ENCODE data around the gene PDK2. TPM values are rescaled to one million over a fixed set of nuclear protein-coding genes. Genes with fewer than 3 reads are reported as not detected.
A peak's percentile ranks its signal among the peaks of the same experiment; 100 is the strongest.

Gene PDK2
- 29.9 and 44.9 TPM in 2 replicates for total RNA-seq (ENCODE audit: low replicate concordance)
- long read RNA-seq, transcript PDK2-203 (11 exons, 3,440 nt), result major isoform, 15 of 17 reads
- long read RNA-seq, partial matches to known transcripts, result 1 of 17 reads
- long read RNA-seq, other reads (novel, unspliced or antisense), result 1 of 17 reads

DNA sequence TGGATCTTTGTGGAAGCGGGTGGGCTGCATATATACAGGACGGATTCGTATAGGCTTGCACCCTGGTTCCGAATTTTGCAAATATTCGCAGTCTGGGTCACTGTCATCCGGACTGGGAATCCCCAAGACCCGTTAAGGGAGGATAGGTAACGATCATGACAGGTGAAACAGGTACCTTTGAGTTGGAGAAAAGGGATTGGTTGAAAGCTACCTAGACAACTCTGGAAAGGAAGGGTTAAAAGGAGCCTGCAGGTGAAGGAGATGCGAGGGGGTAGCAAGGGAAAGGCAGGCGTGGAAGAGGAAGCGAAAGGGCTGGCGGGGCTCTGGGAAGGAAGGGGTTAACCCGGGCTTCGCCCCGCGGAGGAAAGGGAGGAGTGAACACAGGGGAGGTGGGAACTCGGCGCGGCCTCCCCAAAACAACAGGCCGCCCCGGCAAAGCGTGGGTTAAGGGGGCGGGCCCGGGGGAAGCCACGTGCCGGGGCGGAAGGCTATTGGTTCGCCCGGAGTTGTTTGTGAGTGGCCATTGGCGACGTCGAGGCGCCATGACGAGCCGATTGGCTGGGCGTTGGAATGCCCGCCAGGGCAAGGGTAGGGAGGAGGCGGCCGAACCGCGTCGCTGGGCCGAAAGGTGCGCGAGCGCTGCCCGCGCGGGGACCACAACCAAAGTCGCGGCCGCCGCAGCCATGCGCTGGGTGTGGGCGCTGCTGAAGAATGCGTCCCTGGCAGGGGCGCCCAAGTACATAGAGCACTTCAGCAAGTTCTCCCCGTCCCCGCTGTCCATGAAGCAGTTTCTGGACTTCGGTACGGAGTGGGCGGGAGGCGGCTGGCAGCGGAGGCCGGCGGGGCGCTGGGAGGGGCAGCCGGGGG, at the start of gene PDK2:
Gene PDK2, plus strand, starts transcription at position 599 of the 867 bp plus-strand sequence. Its CDS starts 85 bp downstream, at position 684.
- Mint-ChIP-seq H3K27me3 (no peaks in the 10 kb centered on the region), H3K9me3 (no peaks in the 10 kb centered on the region)

DNA sequence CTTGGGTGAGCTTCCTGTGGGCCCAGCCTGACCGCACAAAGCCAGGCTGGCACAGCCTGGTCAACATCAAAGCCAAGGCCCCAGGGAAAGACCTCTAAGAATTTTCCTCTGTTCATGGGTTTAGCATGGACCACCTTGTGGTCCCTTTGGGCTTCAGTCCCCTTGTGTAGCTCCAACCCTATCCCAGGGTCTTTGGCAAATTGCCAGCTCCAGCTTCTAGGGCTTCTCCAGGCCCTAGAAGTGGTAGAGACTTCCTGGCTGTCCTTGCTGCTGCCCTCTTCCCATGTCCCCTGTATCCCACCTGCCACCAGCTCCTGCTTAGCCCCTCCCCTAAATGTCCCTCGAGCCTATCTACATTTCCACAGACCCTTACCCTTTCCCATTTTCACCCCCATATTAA, 49.0 kb upstream of the PDK2 start:
- Mint-ChIP-seq H3K27ac (no peak overlapping the region), H3K27me3 (peaks cover 4% of the 10 kb centered on the region)

More for the DNA sequence above, at the start of gene PDK2:
- TF ChIP-seq, protein P1, sequence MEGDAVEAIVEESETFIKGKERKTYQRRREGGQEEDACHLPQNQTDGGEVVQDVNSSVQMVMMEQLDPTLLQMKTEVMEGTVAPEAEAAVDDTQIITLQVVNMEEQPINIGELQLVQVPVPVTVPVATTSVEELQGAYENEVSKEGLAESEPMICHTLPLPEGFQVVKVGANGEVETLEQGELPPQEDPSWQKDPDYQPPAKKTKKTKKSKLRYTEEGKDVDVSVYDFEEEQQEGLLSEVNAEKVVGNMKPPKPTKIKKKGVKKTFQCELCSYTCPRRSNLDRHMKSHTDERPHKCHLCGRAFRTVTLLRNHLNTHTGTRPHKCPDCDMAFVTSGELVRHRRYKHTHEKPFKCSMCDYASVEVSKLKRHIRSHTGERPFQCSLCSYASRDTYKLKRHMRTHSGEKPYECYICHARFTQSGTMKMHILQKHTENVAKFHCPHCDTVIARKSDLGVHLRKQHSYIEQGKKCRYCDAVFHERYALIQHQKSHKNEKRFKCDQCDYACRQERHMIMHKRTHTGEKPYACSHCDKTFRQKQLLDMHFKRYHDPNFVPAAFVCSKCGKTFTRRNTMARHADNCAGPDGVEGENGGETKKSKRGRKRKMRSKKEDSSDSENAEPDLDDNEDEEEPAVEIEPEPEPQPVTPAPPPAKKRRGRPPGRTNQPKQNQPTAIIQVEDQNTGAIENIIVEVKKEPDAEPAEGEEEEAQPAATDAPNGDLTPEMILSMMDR (conservative IDR thresholded peaks at IDR 0.05), result no peak
- Mint-ChIP-seq H3K4me1 (ENCODE audit: unreplicated experiment) (peaks cover 13% of the 10 kb centered on the region), H3K4me3 (peak within 1 kb of the TSS; percentile 91), H3K36me3 (no peaks in the 10 kb centered on the region), H3K27ac (peak within 1 kb of the TSS; percentile 82)
- peak; percentile 98 for DNase-seq (ENCODE audit: extremely low spot score, unreplicated experiment)

DNA sequence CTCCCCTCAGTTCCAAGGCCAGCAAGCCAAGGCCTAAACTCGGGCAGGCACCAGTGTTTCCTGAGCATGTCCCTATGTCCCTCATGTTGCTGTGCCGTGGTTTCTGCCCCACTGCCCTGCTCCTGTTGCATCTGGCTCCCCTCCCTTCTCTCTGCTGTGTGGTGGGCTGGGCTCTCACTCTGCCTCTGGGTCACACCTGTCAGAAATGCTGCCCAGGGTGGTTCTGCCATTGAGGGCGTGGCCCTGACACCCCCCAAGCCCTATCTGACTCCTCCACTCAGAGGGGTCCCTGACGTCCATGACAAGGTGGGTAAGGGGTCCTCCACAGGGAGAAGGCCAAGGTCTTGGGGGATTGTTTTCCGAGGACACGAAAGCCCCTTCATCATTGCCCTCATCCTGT, 48.5 kb upstream of the PDK2 start:
- DNase-seq (ENCODE audit: extremely low spot score, unreplicated experiment), result no peak
- TF ChIP-seq, protein P1 (conservative IDR thresholded peaks at IDR 0.05), result no peak
- Mint-ChIP-seq H3K27me3 (peaks cover 4% of the 10 kb centered on the region), H3K9me3 (no peaks in the 10 kb centered on the region), H3K27ac (no peak overlapping the region), H3K4me1 (ENCODE audit: unreplicated experiment) (peaks cover 5% of the 10 kb centered on the region), H3K4me3 (no peak overlapping the region), H3K36me3 (no peaks in the 10 kb centered on the region)

More for the DNA sequence above, 49.0 kb upstream of the PDK2 start:
- H3K4me1 Mint-ChIP-seq (ENCODE audit: unreplicated experiment), result peaks cover 5% of the 10 kb centered on the region
- DNase-seq (ENCODE audit: extremely low spot score, unreplicated experiment), result no peak
- H3K4me3 Mint-ChIP-seq, result no peak overlapping the region
- TF ChIP-seq, protein P1 (conservative IDR thresholded peaks at IDR 0.05), result no peak
- H3K36me3 Mint-ChIP-seq, result no peaks in the 10 kb centered on the region
- no peaks in the 10 kb centered on the region for H3K9me3 Mint-ChIP-seq

DNA sequence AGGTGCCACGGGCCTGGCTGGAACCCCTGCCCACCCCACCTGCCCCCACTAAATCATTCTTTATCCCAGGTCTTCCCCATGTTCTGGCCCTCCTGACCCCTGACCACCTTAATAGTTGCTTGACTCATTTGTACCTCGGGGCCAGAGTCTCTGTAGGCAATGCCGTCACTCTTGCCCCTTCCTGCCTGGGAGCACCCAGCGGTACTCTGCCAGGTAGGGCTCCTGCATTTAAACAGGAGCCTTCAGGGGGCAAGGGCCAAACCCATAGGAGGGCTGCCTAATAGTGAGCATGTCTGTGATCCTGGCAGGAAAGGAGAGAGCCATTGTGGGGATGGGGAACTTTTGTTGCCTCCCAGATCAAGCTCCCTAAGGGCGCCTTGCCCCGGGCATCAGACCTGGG, 48.1 kb upstream of the PDK2 start:
- DNase-seq (ENCODE audit: extremely low spot score, unreplicated experiment), result no peak
- Mint-ChIP-seq H3K4me3 (no peak overlapping the region), H3K9me3 (no peaks in the 10 kb centered on the region), H3K27ac (no peak overlapping the region), H3K36me3 (no peaks in the 10 kb centered on the region), H3K4me1 (ENCODE audit: unreplicated experiment) (peaks cover 9% of the 10 kb centered on the region), H3K27me3 (peaks cover 4% of the 10 kb centered on the region)
- TF ChIP-seq, protein P1 (conservative IDR thresholded peaks at IDR 0.05), result no peak

DNA sequence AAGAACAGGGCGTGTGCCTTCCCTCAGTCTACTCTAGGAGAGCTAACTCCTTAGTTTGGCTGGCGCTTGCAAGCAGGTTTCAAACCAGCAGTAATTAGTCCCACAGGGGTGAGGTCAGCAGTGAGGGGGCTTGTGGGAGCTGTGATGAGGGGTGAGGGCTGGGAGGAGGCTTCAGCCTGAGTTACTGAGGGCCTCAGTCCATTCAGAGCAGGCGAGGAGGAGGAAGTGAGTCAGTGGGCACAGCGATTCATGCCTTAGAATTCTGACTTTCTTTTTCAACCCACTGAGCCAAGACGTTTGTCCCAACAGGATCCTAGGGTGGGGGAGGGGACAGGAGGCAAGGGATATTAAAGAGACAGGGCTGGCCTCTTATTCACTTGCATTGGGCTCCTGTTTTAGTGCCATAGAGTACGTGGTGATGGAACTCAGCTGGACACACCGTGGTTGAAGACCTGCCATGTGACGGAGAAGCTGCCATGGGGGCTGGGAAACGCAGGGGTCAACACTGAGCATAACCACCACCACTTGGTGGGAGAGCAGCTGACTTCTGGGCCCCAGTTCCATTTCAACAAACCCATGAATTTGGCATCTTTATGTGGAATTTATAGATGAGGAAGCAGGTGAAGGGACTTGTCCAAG, 47.5 kb upstream of the PDK2 start:
- TF ChIP-seq, protein P1 (conservative IDR thresholded peaks at IDR 0.05), result no peak
- H3K27ac Mint-ChIP-seq, result no peak overlapping the region
- H3K27me3 Mint-ChIP-seq, result peaks cover 4% of the 10 kb centered on the region
- peaks cover 14% of the 10 kb centered on the region for H3K4me1 Mint-ChIP-seq (ENCODE audit: unreplicated experiment)
- no peaks in the 10 kb centered on the region for H3K9me3 Mint-ChIP-seq
- no peak overlapping the region for H3K4me3 Mint-ChIP-seq
- H3K36me3 Mint-ChIP-seq, result no peaks in the 10 kb centered on the region
- DNase-seq (ENCODE audit: extremely low spot score, unreplicated experiment), result no peak

Data from type B pancreatic cell (in vitro differentiated cells).